H1 (cell line): ENCODE data around the gene RFT1. TPM values are rescaled to one million over a fixed set of nuclear protein-coding genes. Genes with fewer than 3 reads are reported as not detected.

Experiments
- CTCF ChIA-PET: fragments of 300-600 bp; sonication (Branson Sonifier 250); formaldehyde crosslinking; loops from one replicate; lab custom pipeline; 2021; ENCODE audit not compliant: partially characterized antibody; lab: Charles Lee
- POLR2A ChIA-PET: fragments of 300-600 bp; sonication (Branson Sonifier 250); formaldehyde crosslinking; loops from one replicate; lab custom pipeline; 2021; ENCODE audit warnings: inconsistent platforms; ENCODE audit not compliant: partially characterized antibody; lab: Charles Lee
- DNase-seq, 2 experiments: peaks; one replicate each; pipeline versions ENCODE4 v3.0.0 to v3.0.0-alpha.2; 2010 to 2022; ENCODE audit warnings: low spot score in 2 of 2, low read depth in 1 of 2, mixed read lengths in 1 of 2
- FAIRE-seq: peaks from 2 replicates; lab custom pipeline; 2011; peaks lifted over from hg19 to GRCh38; lab: Jason Lieb, UNC
- H2AFZ ChIP-seq: 2 replicates; pipeline ENCODE4 v1.8.1; 2012; ENCODE audit warnings: low read length, inconsistent platforms
- H2AK5ac ChIP-seq: 2 replicates; pipeline ENCODE4 v1.6.1; 2013; ENCODE audit warnings: low read depth, low read length
- H2BK120ac ChIP-seq: replicated peaks from 2 replicates; pipeline ENCODE3; 2013; ENCODE audit warnings: low read depth, low read length, inconsistent platforms
- H2BK12ac ChIP-seq: 2 replicates; pipeline ENCODE4 v1.6.1; 2013; ENCODE audit warnings: low read depth, low read length
- H2BK15ac ChIP-seq: 2 replicates; pipeline ENCODE4 v1.6.1; 2013; ENCODE audit warnings: low read length
- H2BK20ac ChIP-seq: 2 replicates; pipeline ENCODE4 v1.6.1; 2013; ENCODE audit warnings: low read length
- H2BK5ac ChIP-seq: 2 replicates; pipeline ENCODE4 v1.6.1; 2013; ENCODE audit warnings: low read depth, low read length
- H3K14ac ChIP-seq: 2 replicates; pipeline ENCODE4 v1.6.1; 2013; ENCODE audit warnings: inconsistent platforms; ENCODE audit not compliant: insufficient read length
- H3K18ac ChIP-seq: 2 replicates; pipeline ENCODE4 v1.6.1; 2013; ENCODE audit warnings: low read length; ENCODE audit errors: extremely low read depth
- H3K23ac ChIP-seq: 2 replicates; pipeline ENCODE4 v1.6.1; 2013; ENCODE audit warnings: inconsistent platforms; ENCODE audit not compliant: insufficient read length
- H3K23me2 ChIP-seq: 2 replicates; pipeline ENCODE4 v1.6.1; 2013; ENCODE audit warnings: low read depth, low read length
- H3K27ac ChIP-seq: 2 replicates; pipeline ENCODE4 v1.6.1; 2011; ENCODE audit warnings: low read depth, low read length, inconsistent platforms
- H3K27me3 ChIP-seq, 4 experiments: replicated peaks in 1 of 4; 1 replicate in 1 of 4; 2 replicates in 3 of 4; pipeline versions ENCODE4 v1.6.1 to v1.8.1; 2011 to 2013; ENCODE audit warnings: low read length in 3 of 4, mild to moderate bottlenecking in 3 of 4, inconsistent platforms in 2 of 4, mixed read lengths in 2 of 4, moderate library complexity in 1 of 4; ENCODE audit not compliant: control insufficient read depth in 3 of 4, insufficient read depth in 3 of 4; ENCODE audit errors: extremely low read depth in 1 of 4
- H3K36me3 ChIP-seq, 4 experiments: 2 replicates each; pipeline versions ENCODE4 v1.6.1 to v1.8.1; 2011 to 2013; ENCODE audit warnings: mild to moderate bottlenecking in 4 of 4, low read length in 3 of 4, moderate library complexity in 2 of 4, control low read depth in 1 of 4, inconsistent platforms in 1 of 4; ENCODE audit not compliant: insufficient read depth in 4 of 4, control insufficient read depth in 2 of 4
- H3K4ac ChIP-seq: replicated peaks from 2 replicates; pipeline ENCODE3; 2013; ENCODE audit warnings: low read length, low read depth, mixed read lengths, inconsistent platforms; ENCODE audit not compliant: insufficient read length
- H3K4me1 ChIP-seq, 4 experiments: replicated peaks in 1 of 4; 1 replicate in 1 of 4; 2 replicates in 3 of 4; pipeline versions ENCODE4 v1.6.1 to v1.8.1; 2011 to 2013; ENCODE audit warnings: low read length in 3 of 4, inconsistent platforms in 2 of 4, mixed read lengths in 1 of 4; ENCODE audit not compliant: insufficient read depth in 4 of 4, control insufficient read depth in 3 of 4
- H3K4me2 ChIP-seq, 2 experiments: 2 replicates each; pipeline versions ENCODE4 v1.6.1 to v1.8.1; 2011 to 2013; ENCODE audit warnings: low read depth in 2 of 2, low read length in 2 of 2, control low read depth in 1 of 2, inconsistent platforms in 1 of 2, mild to moderate bottlenecking in 1 of 2; ENCODE audit not compliant: insufficient read depth in 1 of 2
- H3K4me3 ChIP-seq, 4 experiments: fragments of 200-600, 300-600 bp in 1 of 4; sonication (generic), shearing (Covaris generic), sonication (Bioruptor Twin) in 1 of 4; 2 replicates each; pipeline versions ENCODE4 v1.5.1 to v1.8.1; 2011 to 2016; ENCODE audit warnings: low read length in 4 of 4, low read depth in 3 of 4, control low read depth in 2 of 4, inconsistent platforms in 2 of 4, mild to moderate bottlenecking in 2 of 4, mixed read lengths in 1 of 4, moderate library complexity in 1 of 4; ENCODE audit not compliant: insufficient read depth in 2 of 4; ENCODE audit errors: extremely low read depth in 1 of 4
- H3K56ac ChIP-seq: replicated peaks from 2 replicates; pipeline ENCODE3; 2013; ENCODE audit warnings: low read depth, mild to moderate bottlenecking, mixed read lengths, low read length, inconsistent platforms; ENCODE audit not compliant: insufficient read length
- H3K79me1 ChIP-seq: 2 replicates; pipeline ENCODE4 v1.6.1; 2013; ENCODE audit warnings: low read depth, low read length, control low read depth
- H3K79me2 ChIP-seq, 2 experiments: 2 replicates each; pipeline versions ENCODE4 v1.6.1 to v1.8.1; 2012 to 2013; ENCODE audit warnings: low read length in 2 of 2, mild to moderate bottlenecking in 2 of 2, inconsistent platforms in 1 of 2; ENCODE audit not compliant: insufficient read depth in 2 of 2, control insufficient read depth in 1 of 2
- H3K9ac ChIP-seq, 4 experiments: replicated peaks in 1 of 4; 1 replicate in 1 of 4; 2 replicates in 3 of 4; pipeline versions ENCODE4 v1.6.1 to v1.8.1; 2011 to 2013; ENCODE audit warnings: low read depth in 3 of 4, low read length in 3 of 4, control low read depth in 2 of 4, mild to moderate bottlenecking in 2 of 4, moderate library complexity in 2 of 4, inconsistent platforms in 1 of 4; ENCODE audit errors: extremely low read depth in 1 of 4
- H3K9me3 ChIP-seq, 2 experiments: 2 replicates each; pipeline versions ENCODE4 v1.6.1 to v1.8.1; 2012 to 2013; ENCODE audit warnings: mild to moderate bottlenecking in 2 of 2, moderate library complexity in 2 of 2, control low read depth in 1 of 2, inconsistent platforms in 1 of 2, low read depth in 1 of 2, low read length in 1 of 2, mixed read lengths in 1 of 2; ENCODE audit not compliant: insufficient read depth in 2 of 2
- H4K20me1 ChIP-seq, 2 experiments: replicated peaks in 1 of 2; 2 replicates each; pipeline versions ENCODE3 to v1.8.1; 2011 to 2013; ENCODE audit warnings: inconsistent platforms in 2 of 2, low read length in 2 of 2, mild to moderate bottlenecking in 1 of 2; ENCODE audit not compliant: insufficient read depth in 2 of 2, control insufficient read depth in 1 of 2
- H4K5ac ChIP-seq: 2 replicates; pipeline ENCODE4 v1.6.1; 2013; ENCODE audit warnings: low read length, low read depth, mixed read lengths, inconsistent platforms; ENCODE audit not compliant: insufficient read length
- H4K8ac ChIP-seq: 2 replicates; pipeline ENCODE4 v1.8.0; 2013; ENCODE audit warnings: mild to moderate bottlenecking, moderate library complexity, low read length, inconsistent platforms; ENCODE audit not compliant: insufficient read depth; ENCODE audit errors: extremely low read depth
- H4K91ac ChIP-seq: replicated peaks from 2 replicates; pipeline ENCODE3; 2013; ENCODE audit warnings: low read length, mixed read lengths, inconsistent platforms; ENCODE audit not compliant: insufficient read length
- E2F6 ChIP-seq: IDR thresholded peaks from 2 replicates; pipeline ENCODE4 v1.6.1; 2012; ENCODE audit warnings: inconsistent platforms
- GABPA ChIP-seq: IDR thresholded peaks from 2 replicates; pipeline ENCODE4 v1.6.1; 2011; ENCODE audit warnings: mild to moderate bottlenecking, low read length, moderate library complexity, borderline replicate concordance; ENCODE audit not compliant: insufficient read depth
- KDM1A ChIP-seq: fragments of 200-600, 300-600 bp; sonication (generic); IDR thresholded peaks from 2 replicates; pipeline ENCODE4 v1.7.1; 2016; ENCODE audit warnings: mild to moderate bottlenecking, low read length, borderline replicate concordance
- SP4 ChIP-seq: IDR thresholded peaks from 2 replicates; pipeline ENCODE4 v1.6.1; 2012; ENCODE audit warnings: low read length, inconsistent platforms
- SUZ12 ChIP-seq: fragments of 200-600 bp; sonication (generic); IDR thresholded peaks from 2 replicates; pipeline ENCODE4 v1.6.1; 2012; ENCODE audit warnings: mild to moderate bottlenecking, inconsistent platforms, low read length, moderate library complexity, mixed read lengths
- ZNF274 ChIP-seq: IDR thresholded peaks from 2 replicates; pipeline ENCODE4 v1.7.0; 2012; ENCODE audit warnings: low read length, borderline replicate concordance; ENCODE audit errors: extremely low read depth
- WGBS, 2 experiments: shearing (Covaris generic) in 1 of 2; methylation state at CpG; one replicate each; pipeline versions ENCODE4 v1.1.6 to v1.1.7; 2013 to 2015; ENCODE audit warnings: low lambda C conversion rate in 2 of 2, mixed read lengths in 2 of 2, inconsistent platforms in 1 of 2, low coverage in 1 of 2, missing lambda C conversion rate in 1 of 2; ENCODE audit not compliant: insufficient replicate concordance in 2 of 2, insufficient coverage in 1 of 2, insufficient read length in 1 of 2; ENCODE audit errors: extremely low coverage in 1 of 2, missing lambda C conversion rate in 1 of 2; 5-methylcytosine and 5-hydroxymethylcytosine counted together
- polyA plus RNA-seq, 7 experiments: library from polyadenylated mRNA; depleted of rRNA in 3 of 7; stranded (reverse) in 5 of 7; unstranded in 2 of 7; fragments of >200 nt in 5 of 7; fragments of 200-250 nt in 2 of 7; gene quantifications; 1 replicate in 5 of 7; 2 replicates in 1 of 7; 4 replicates in 1 of 7; pipeline versions ENCODE4 v1.2.1 to v1.2.3, GENCODE V29; 2011 to 2013; ENCODE audit warnings: missing spikeins in 2 of 7, mixed read lengths in 2 of 7
- total RNA-seq: library from RNA; stranded (reverse); fragmentation: NEBNext Ultra II Directional; extraction: Animal tissue kit (Norgen Biotek cat#: 25700); gene quantifications from 2 replicates; pipeline ENCODE4 v1.2.1, GENCODE V29; 2021

RFT1 gene
- total and polyA plus RNA-seq, 2 of the 8 experiments (the other 6 are each of a cell fraction or from before 2014, with no cell fraction given), result 27.7 to 42.4 TPM

GRCh38 chr3:53038679-53039375, 91.4 kb downstream of the RFT1 start:
- no peak overlapping the region for H2BK20ac ChIP-seq
- no peaks in the 10 kb centered on the region; a peak in 1 of 8 replicates for H3K36me3 ChIP-seq
- H2BK15ac ChIP-seq, result no peak overlapping the region
- H3K79me1 ChIP-seq, result peaks cover 4% of the 10 kb centered on the region; the same call in 1 of the 2 replicates
- H3K79me2 ChIP-seq, result peaks cover 0 to 66% of the 10 kb centered on the region in 2 experiments; a peak in 2 of 4 replicates
- peaks cover 0 to 3% (median 0%) of the 10 kb centered on the region in 4 experiments; a peak in 1 of 7 replicates for H3K4me1 ChIP-seq
- H3K27ac ChIP-seq, result no peak overlapping the region
- H3K14ac ChIP-seq, result no peak overlapping the region
- no peak overlapping the region for H3K4me3 ChIP-seq
- no peak for DNase-seq
- no peak overlapping the region for H3K4ac ChIP-seq
- no peak overlapping the region for H3K18ac ChIP-seq
- H3K9ac ChIP-seq, result no peak overlapping the region
- no peak overlapping the region for H3K4me2 ChIP-seq
- no peak overlapping the region for H4K5ac ChIP-seq
- H3K23me2 ChIP-seq, result no peaks in the 10 kb centered on the region
- no peaks in the 10 kb centered on the region for H3K9me3 ChIP-seq
- TF ChIP-seq SUZ12, result no peak
- no peak for TF ChIP-seq SP4
- TF ChIP-seq KDM1A, result no peak
- TF ChIP-seq ZNF274, result no peak
- no peak for TF ChIP-seq GABPA
- no peak for TF ChIP-seq E2F6
- TF ChIP-seq, all 59 proteins: peak for 0
- H4K91ac ChIP-seq, result no peak overlapping the region
- 0 out of 7 replicates have a peak, but pooled peaks cover 0 to 2% (median 0%) of the 10 kb centered on the region in 4 experiments for H3K27me3 ChIP-seq
- POLR2A ChIA-PET, result no interaction called here
- no peak overlapping the region for H2AFZ ChIP-seq
- H2BK12ac ChIP-seq, result no peak overlapping the region
- no peak overlapping the region for H4K8ac ChIP-seq
- no peaks in the 10 kb centered on the region for H4K20me1 ChIP-seq
- no peak overlapping the region for H2AK5ac ChIP-seq
- no peak overlapping the region for H2BK120ac ChIP-seq
- CTCF ChIA-PET, result no interaction called here
- no peak overlapping the region for H3K23ac ChIP-seq
- 90% methylated on average over 5 of the region's 5 CpGs; no CpG with 5 or more reads in 1 of the 2 experiments for WGBS, 2 experiments
- no peak overlapping the region for H3K56ac ChIP-seq
- no peak for FAIRE-seq
- H2BK5ac ChIP-seq, result no peak overlapping the region
